Measurements from ENCODE around the gene INO80B. TPM values are rescaled to one million over a fixed set of nuclear protein-coding genes. Genes with fewer than 3 reads are reported as not detected.

INO80B gene
- total and polyA plus RNA-seq, 9 of the 15 experiments (the other 6 are each of a cell fraction or from before 2014, with no cell fraction given): 0.41 to 22.6 (median 9.0) TPM

- intact Hi-C loops (cut with micrococcal nuclease) (no loop called here), in situ Hi-C loops (cut with MboI) (no loop called here)
- Histone ChIP-seq H3K9ac (ENCODE audit: insufficient read depth in 1 of 2, low read depth in 2 of 2, low read length in 2 of 2) (peak overlapping the region in 1 of 2 experiments; percentile 65; a peak in 2 of 4 replicates), H3K4me2 (ENCODE audit: insufficient read depth, low read length) (no peak overlapping the region), H3K4me1 (replicated peaks in 1 of 2; ENCODE audit: control insufficient read depth in 2 of 2, insufficient read depth in 2 of 2, low read length in 2 of 2) (peaks cover 22 to 41% of the 10 kb centered on the region in 2 experiments; a peak in 4 of 5 replicates), H2AFZ (ENCODE audit: low read depth, low read length) (peak overlapping the region; percentile 98), H3K79me2 (ENCODE audit: control insufficient read depth, insufficient read depth, low read length) (no peaks in the 10 kb centered on the region), H3K4me3 (no peak overlapping the region), H3K9me3 (replicated peaks; ENCODE audit: control insufficient read depth, insufficient read depth, low read depth, low read length) (no peaks in the 10 kb centered on the region), H3K9me1 (ENCODE audit: control insufficient read depth, insufficient read depth, low read length) (no peaks in the 10 kb centered on the region), H3K27me3 (ENCODE audit: control insufficient read depth in 2 of 2, insufficient read depth in 2 of 2, low read length in 2 of 2) (no peaks in the 10 kb centered on the region), H4K20me1 (replicated peaks; ENCODE audit: control insufficient read depth, insufficient read depth, low read length) (no peaks in the 10 kb centered on the region), H3K36me3 (ENCODE audit: control insufficient read depth, insufficient read depth, low read length) (no peaks in the 10 kb centered on the region), H3K27ac (ENCODE audit: extremely low read depth, low read depth, low read length) (peak overlapping the region; percentile 71; the same call in 2 of the 3 replicates)
- DNase-seq (ENCODE audit: extremely low read depth in 1 of 4, low spot score in 3 of 4): no peak
- WGBS (ENCODE audit: insufficient coverage, low coverage, missing lambda C conversion rate): 94% methylated on average over 15 of the region's 33 CpGs
- no peak for TF ChIP-seq POLR2B (IDR thresholded peaks at IDR 0.05; ENCODE audit: low read depth, partially characterized antibody)
- TF ChIP-seq ID3 (CRISPR knock-in tag; IDR thresholded peaks at IDR 0.05): no peak
- TF ChIP-seq ID3 (tag; IDR thresholded peaks at IDR 0.05): no peak
- CTCF ChIA-PET (ENCODE audit: low intra/inter-chr PET ratio): no interaction called here
- POLR2A ChIA-PET: interaction anchor here (0.6 to 1.6 kb wide), 3 partner anchors 13 to 143 kb away, joined by 3 to 7 read pairs (median 5); no protein-coding TSS in a partner anchor
- BruUV-seq (replicated peaks): no TSS peak
- no peak for FAIRE-seq
- ATAC-seq: no peak
Measured at GRCh38 chr2:74441170-74441689, 13.7 kb upstream of the INO80B start.

Measured in K562 (cell line).